NCI-H2171 treated with DMSO at 0.1 percent for 48 hours (cell line): ENCODE results near the gene COMMD2.

Experiments used
- DNase-seq: peaks from one replicate; lab custom pipeline; 2025; lab: John Stamatoyannopoulos, UW

Gene COMMD2

DNA sequence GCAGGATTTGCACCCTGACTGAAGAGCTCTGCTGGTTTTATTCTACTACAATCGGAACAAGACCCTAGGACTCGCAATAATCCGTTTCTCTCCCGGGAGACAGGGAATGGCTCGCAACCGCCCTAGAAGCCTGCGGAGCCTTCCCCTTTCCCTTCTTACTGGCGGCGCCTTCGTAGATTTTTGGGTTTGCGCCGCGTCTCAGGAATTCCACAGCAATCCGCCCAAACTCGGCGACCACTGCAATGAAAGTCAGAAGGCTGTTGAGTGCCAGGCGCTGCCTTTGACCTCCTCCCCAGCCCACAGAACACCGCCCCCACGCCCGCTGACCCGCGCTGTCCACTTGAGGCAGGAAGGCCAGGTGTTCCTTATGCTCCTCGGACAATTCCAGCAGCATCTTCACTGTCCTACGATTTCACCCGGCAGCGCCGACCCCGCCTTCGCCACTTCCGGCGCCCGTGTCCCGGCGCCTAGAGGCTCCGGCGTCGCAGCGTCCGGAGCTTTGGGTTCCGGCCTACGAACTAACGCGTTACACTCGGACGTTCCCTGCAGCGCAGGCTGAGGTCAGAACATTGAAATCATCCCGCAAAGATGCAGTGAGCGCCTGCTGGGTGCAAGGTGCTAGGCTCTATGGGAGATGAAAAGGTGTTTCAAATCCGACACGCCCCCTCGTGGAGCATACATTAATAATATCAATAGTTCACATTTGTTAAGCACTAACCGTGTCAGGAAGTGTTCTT is at the start of gene COMMD2:
TSS of gene COMMD2 (minus strand) at position 439 of the 737 bp plus-strand sequence. CDS start at position 394, 45 bp downstream.
- peak; percentile 91 for DNase-seq

GRCh38 chr3:149801639-149802038 is 49.4 kb upstream of the COMMD2 start:
- no peak for DNase-seq

GRCh38 chr3:149801195-149801594 is 48.9 kb upstream of the COMMD2 start:
- DNase-seq: no peak

- DNase-seq: no peak
These were observed 48.4 kb upstream of the COMMD2 start for GRCh38 chr3:149800693-149801092.

- DNase-seq: no peak
These were observed 43.7 kb upstream of the COMMD2 start for GRCh38 chr3:149796026-149796425.

DNA sequence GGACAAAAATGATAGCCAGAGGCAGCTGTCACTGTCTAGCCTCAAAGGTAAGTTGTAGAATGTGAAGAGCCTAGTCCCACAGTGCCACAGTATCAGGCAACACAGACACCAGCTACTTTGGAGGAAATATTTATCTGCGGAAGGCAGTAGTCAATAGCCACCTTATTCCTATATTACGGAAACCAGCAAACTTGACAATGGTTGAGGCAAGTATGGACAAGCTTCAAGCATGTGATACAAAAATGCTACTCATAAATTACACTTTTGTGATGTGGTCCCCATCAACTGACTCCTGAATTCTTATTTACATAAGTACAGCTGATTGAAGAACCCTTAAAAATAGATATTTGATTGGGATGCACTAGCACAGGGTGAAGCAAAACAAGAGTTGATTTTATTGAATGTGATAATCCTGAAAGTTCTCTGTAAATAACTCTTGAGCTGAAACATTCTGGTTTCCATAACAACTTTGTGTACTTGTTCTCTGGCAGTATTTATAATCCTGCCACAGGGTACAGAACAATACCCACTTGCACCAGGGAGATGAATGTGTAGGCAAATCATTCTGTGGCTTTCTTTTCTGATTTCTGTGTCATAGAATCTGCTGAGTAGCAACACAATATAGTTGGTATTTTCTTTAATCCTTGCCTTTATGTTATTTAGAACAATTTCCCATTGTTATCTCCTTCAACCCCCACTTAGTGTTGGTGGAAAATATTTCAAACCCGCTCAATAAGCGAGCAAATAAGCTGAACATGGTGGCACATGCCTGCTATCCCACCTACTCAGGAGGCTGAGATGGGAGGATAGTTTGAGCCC is 40.4 kb upstream of the COMMD2 start, which contains the start of gene ANKUB1:
TSS of gene ANKUB1 (minus strand) at position 103 of the 819 bp plus-strand sequence. CDS start 188 bp downstream, outside the sequence.
- DNase-seq: no peak

- no peak for DNase-seq
These were observed 38.4 kb upstream of the COMMD2 start for GRCh38 chr3:149790698-149791097.

DNA sequence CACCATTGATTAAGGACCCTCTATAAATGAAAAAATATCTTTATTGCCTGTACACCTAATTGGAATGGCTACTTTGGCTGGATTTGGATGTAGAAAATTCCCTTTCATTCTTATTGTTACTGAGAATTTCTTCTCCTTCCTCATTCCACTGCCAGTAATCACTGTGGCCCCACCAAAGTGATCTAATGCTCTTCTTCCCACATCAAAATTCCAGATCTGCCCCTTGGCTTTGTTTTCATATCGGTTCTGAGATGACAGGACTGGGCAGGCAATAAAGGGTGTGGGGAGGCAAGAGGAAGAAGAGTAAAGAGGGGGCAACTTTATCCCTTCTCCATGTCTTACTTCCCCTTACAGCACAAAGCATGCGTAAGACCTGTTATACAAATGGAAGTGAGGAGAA is 38.0 kb upstream of the COMMD2 start:
- DNase-seq: no peak

GRCh38 chr3:149784064-149784704 is 31.9 kb upstream of the COMMD2 start:
- no peak for DNase-seq

GRCh38 chr3:149783576-149783975 is 31.3 kb upstream of the COMMD2 start:
- no peak for DNase-seq

DNA sequence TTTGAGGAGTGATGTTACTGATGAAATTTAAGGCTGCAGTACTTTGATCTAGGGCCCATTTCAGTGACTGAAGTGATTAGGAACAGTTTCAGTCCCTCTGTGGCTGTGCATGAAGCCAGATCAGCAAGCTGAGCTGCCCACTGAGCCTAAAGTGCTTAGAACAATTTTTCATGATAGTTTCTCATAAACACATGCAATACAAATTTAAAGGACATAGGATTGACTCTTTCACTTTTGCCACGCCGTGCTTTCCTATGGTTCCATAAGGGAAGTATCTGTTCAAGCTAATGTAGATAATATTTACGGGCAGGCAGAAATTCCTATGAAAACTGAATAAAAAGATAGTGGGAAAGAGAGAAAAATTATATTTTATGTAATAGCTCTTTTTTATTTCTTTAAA is 29.5 kb upstream of the COMMD2 start:
- DNase-seq: no peak

GRCh38 chr3:149781211-149781610 is 28.9 kb upstream of the COMMD2 start:
- no peak for DNase-seq

DNA sequence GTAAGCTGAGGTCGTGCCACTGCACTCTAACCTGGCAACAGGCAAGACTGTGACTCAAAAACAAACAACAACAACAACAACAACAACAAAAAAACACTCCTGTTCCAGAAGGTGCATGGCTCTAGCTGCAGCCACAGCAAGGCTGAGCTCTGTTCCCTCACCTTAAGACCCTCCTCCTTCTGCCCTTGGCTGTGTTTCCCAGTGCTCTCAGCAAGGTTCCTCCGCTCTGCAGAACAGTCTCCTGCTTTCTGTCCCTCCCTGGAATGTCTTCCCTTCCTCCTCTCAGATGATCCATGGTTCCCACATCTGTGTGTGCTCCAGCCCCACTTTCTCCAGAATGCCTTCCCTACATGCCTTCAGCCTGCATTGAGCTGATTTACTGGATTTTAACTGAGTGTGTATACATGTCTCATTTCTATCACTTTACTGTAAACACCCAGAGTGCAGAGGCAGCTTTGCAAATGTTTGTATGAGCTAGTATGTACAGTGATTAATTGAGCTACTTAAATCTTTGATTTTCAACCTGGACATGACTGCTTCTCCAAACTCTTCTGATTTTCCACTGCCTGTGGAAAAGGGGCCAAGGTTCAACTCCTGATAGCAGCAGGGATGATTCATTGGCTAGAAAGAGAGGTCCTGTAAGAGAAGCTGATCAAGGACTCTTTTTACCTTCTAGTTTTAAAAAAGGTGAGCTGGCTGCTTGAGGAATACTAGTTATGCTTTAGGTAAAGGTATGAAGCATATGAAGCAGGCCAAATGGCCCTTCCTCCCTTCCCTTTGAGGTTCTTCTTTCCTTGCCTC is 25.3 kb upstream of the COMMD2 start:
- no peak for DNase-seq

DNA sequence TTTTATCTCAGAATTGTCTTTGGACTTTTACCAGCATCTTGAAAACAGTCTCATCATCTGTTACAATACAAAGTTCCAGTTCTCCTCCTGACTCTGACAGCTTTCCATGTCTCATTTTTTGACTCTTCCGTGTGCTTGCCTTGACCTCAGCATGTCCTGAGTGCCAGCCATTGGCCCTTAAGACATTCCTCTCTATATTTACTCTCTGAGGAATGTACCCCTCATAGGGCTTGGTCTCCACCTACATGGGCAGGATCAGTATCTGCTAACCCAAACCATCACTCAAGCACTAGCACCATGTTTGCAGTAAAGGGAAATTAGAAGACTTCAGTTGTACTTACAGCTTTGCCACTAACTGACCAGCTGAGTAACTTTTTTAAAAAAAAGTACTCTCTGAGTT is 23.9 kb upstream of the COMMD2 start:
- no peak for DNase-seq

GRCh38 chr3:149772861-149773260 is 20.6 kb upstream of the COMMD2 start:
- no peak for DNase-seq

DNA sequence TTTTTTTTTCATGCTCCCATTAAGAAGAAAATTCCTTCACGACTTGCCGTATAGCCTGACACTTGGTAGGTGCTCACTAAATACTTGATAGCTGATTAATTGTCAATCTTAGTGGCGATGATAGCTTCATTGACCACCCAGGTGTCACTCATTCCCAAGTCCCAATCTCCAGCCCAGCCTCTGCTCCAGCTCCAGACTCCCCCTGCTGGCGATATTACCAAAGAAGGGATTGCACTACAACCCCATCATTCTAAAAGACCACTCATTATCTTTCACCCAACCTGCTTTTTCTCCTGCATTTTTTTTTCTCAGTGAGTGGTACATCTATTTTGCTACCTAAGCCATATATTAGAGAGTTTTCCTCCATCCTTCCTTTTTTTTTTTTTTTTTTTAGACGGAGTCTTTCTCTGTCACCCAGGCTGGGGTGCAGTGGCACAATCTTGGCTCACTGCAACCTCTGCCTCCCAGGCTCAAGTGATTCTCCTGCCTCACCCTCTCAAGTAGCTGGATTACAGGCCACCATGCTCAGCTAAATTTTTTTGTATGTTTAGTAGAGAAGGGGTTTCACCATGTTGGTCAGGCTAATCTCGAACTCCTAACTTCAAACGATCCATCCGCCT is 19.5 kb upstream of the COMMD2 start:
- peak; percentile 36 for DNase-seq

DNA sequence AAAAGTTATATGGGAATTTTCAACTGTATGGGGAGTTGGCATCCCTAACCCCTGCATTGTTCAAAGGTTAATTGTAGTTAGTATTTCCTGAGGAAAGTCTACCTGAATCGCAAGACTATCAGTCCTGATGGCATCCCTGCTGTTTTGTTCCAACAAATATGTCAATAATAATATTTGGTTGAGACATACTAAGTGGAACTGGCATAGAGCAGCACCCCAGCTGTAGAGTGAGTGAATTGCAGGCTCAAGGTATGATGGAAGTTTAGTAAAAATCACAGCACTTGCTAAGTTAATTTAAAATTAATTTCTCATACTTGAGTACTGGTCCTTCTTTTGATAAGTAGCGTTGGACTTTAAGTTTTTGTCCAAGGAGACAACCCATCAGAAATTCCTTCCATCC is 18.0 kb upstream of the COMMD2 start:
- DNase-seq: no peak

GRCh38 chr3:149768704-149769103 is 16.4 kb upstream of the COMMD2 start:
- DNase-seq: no peak

DNA sequence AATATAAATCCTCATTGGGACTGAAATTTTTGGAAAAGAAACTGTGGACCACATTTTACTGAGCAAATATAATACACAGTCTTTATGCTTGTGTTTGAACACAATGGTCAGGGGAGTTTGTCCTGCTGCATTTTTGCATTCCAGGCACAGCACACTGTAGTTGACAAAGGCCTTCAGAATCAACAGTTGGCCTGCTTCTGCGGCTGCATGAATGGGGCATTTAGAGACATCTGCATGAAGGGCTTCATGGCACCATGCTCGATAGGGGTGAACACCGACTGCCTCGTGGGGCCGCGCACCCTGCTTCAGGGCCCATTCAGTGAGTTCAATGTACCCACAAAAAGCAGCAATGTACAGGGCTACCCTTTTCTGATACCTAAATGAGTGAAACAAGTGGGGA is 15.4 kb upstream of the COMMD2 start:
- DNase-seq: no peak

DNA sequence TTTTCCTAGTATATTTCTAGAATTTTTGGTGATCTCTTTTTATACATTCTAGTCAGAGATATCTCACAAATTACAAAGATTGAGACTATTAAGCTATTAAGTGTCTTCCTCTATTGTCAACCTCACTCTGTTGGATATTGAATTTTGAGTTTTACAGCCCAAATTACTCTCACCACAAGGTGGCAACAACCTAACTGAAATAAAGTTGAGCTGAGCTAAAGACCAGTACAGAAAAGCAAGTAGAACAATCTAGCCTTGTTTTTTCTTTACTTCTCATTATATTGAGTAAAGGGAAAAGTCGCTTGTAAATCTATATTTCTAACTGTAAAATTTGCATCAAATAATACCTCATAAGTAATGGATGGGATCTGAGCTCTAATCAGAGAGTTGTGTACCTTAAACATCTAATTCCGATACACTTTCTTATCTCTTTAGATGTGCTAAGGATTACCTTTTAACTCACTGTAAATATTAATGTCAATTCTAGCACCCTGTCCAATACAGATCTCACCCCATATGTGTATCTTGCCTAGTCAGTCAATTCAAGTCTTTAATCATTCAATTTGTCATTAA is 13.6 kb upstream of the COMMD2 start:
- DNase-seq: peak; percentile 1

DNA sequence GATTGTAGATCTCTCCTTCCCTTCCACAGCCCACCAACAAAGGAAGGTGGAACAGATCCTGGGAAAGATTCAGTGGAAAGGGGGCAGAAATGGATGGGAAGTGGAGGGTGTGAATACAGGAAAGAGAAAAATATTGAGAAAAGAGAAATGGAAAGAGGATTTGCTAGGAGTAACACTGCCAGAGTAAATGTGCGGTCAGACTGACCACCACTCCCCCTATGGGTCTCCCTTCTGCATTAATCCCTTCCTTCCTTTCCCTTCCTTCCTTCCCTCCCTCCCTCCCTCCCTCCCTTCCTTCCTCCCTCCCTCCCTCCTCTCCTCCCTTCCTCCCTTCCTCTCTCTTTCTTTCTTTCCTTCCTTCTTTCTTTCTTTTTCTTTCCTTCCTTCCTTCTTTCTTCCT is 12.0 kb upstream of the COMMD2 start:
- DNase-seq: no peak
